Neural progenitor cell (in vitro differentiated cells): Measurements from ENCODE around the gene TET2. TPM values are rescaled to one million over a fixed set of nuclear protein-coding genes. Genes with fewer than 3 reads are reported as not detected.

Experiments
- DNase-seq: peaks from one replicate; pipeline ENCODE4 v3.0.0-alpha.2; 2016; ENCODE audit warnings: low spot score
- H2AFZ ChIP-seq: fragments of 200-600 bp; sonication (generic); replicated peaks from 2 replicates; pipeline ENCODE4 v1.6.1; 2016; ENCODE audit warnings: antibody characterized with exemption
- H3F3A ChIP-seq: fragments of 200-600 bp; sonication (generic); 2 replicates; pipeline ENCODE4 v1.6.1; 2016; ENCODE audit warnings: antibody characterized with exemption, low read depth
- H3K27ac ChIP-seq: fragments of 200-600 bp; sonication (generic); 2 replicates; pipeline ENCODE4 v1.5.1; 2016; ENCODE audit warnings: mild to moderate bottlenecking
- H3K27me3 ChIP-seq: fragments of 200-600 bp; sonication (generic); 2 replicates; pipeline ENCODE4 v1.6.1; 2016; ENCODE audit warnings: mild to moderate bottlenecking, moderate library complexity
- H3K36me3 ChIP-seq: fragments of 200-600 bp; sonication (generic); 2 replicates; pipeline ENCODE4 v1.5.1; 2016
- H3K4me1 ChIP-seq: fragments of 200-600 bp; sonication (generic); 2 replicates; pipeline ENCODE4 v1.6.1; 2016; ENCODE audit warnings: mixed run types
- H3K4me2 ChIP-seq: fragments of 200-600 bp; sonication (generic); 2 replicates; pipeline ENCODE4 v1.6.1; 2016
- H3K4me3 ChIP-seq: fragments of 200-600 bp; sonication (generic); 2 replicates; pipeline ENCODE4 v1.5.1; 2016
- H3K79me2 ChIP-seq: fragments of 200-600 bp; sonication (generic); 2 replicates; pipeline ENCODE4 v1.6.1; 2016; ENCODE audit warnings: low read depth
- H3K9ac ChIP-seq: fragments of 200-600 bp; sonication (generic); 2 replicates; pipeline ENCODE4 v1.6.1; 2016
- H3K9me3 ChIP-seq: fragments of 200-600 bp; sonication (generic); 2 replicates; pipeline ENCODE4 v1.5.1; 2016; ENCODE audit warnings: low read depth
- H4K20me1 ChIP-seq: fragments of 200-600 bp; sonication (generic); 2 replicates; pipeline ENCODE4 v1.6.1; 2016; ENCODE audit warnings: low read depth
- H3K27ac Mint-ChIP-seq: 3 replicates; pipeline ENCODE4 v1.8.0; 2021; ENCODE audit warnings: mixed read lengths
- H3K27me3 Mint-ChIP-seq: 2 replicates; pipeline ENCODE4 v1.8.0; 2022; ENCODE audit warnings: low read depth, mild to moderate bottlenecking, inconsistent platforms, moderate library complexity, mixed read lengths; ENCODE audit not compliant: insufficient read depth
- H3K36me3 Mint-ChIP-seq: 3 replicates; pipeline ENCODE4 v1.8.0; 2021; ENCODE audit warnings: mixed read lengths
- H3K4me1 Mint-ChIP-seq: 3 replicates; pipeline ENCODE4 v1.8.0; 2021; ENCODE audit warnings: mixed read lengths
- H3K4me3 Mint-ChIP-seq: 3 replicates; pipeline ENCODE4 v1.8.0; 2021; ENCODE audit warnings: mild to moderate bottlenecking, moderate library complexity, mixed read lengths
- H3K9me3 Mint-ChIP-seq: 3 replicates; pipeline ENCODE4 v1.8.0; 2020; ENCODE audit warnings: mixed read lengths
- EZH2 ChIP-seq: fragments of 200-600 bp; sonication (generic); IDR thresholded peaks from 2 replicates; pipeline ENCODE4 v1.6.1; 2017; ENCODE audit warnings: antibody characterized with exemption, mild to moderate bottlenecking, moderate library complexity
- EZH2phosphoT487 ChIP-seq: fragments of 200-600 bp; sonication (generic); IDR thresholded peaks from 2 replicates; pipeline ENCODE4 v1.6.1; 2017; ENCODE audit warnings: antibody characterized with exemption
- total RNA-seq: library from RNA; depleted of rRNA; stranded (reverse); fragments of >200 nt; gene quantifications from 2 replicates; pipeline ENCODE4 v1.2.3, GENCODE V29; 2015; ENCODE audit warnings: low replicate concordance
- TF ChIP-seq, protein P1 (sequence below): fragments of 200-600 bp; sonication (generic); IDR thresholded peaks from 2 replicates; pipeline ENCODE4 v1.5.1; 2017; ENCODE audit warnings: antibody characterized with exemption, mild to moderate bottlenecking

Gene TET2
- total RNA-seq, 1 donor from 2014 or later = 17.0 TPM

GRCh38 chr4:105257817-105258495 lies 111.3 kb downstream of the TET2 start:
- H3K36me3 ChIP-seq = no peaks in the 10 kb centered on the region
- Mint-ChIP-seq H3K4me1 (no peaks in the 10 kb centered on the region), H3K27ac (no peak overlapping the region), H3K9me3 (peaks cover 13% of the 10 kb centered on the region), H3K4me3 (no peak overlapping the region), H3K27me3 (no peaks in the 10 kb centered on the region), H3K36me3 (peaks cover 20% of the 10 kb centered on the region)
- H3K4me2 ChIP-seq = no peak overlapping the region
- H3F3A ChIP-seq = no peaks in the 10 kb centered on the region
- no peaks in the 10 kb centered on the region for H4K20me1 ChIP-seq
- H3K79me2 ChIP-seq = no peaks in the 10 kb centered on the region
- H3K9ac ChIP-seq = no peak overlapping the region
- no peaks in the 10 kb centered on the region for H3K4me1 ChIP-seq
- no peak for TF ChIP-seq EZH2phosphoT487
- TF ChIP-seq, protein P1, sequence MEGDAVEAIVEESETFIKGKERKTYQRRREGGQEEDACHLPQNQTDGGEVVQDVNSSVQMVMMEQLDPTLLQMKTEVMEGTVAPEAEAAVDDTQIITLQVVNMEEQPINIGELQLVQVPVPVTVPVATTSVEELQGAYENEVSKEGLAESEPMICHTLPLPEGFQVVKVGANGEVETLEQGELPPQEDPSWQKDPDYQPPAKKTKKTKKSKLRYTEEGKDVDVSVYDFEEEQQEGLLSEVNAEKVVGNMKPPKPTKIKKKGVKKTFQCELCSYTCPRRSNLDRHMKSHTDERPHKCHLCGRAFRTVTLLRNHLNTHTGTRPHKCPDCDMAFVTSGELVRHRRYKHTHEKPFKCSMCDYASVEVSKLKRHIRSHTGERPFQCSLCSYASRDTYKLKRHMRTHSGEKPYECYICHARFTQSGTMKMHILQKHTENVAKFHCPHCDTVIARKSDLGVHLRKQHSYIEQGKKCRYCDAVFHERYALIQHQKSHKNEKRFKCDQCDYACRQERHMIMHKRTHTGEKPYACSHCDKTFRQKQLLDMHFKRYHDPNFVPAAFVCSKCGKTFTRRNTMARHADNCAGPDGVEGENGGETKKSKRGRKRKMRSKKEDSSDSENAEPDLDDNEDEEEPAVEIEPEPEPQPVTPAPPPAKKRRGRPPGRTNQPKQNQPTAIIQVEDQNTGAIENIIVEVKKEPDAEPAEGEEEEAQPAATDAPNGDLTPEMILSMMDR = no peak
- H2AFZ ChIP-seq = no peak overlapping the region
- no peak overlapping the region for H3K27ac ChIP-seq
- H3K4me3 ChIP-seq = no peak overlapping the region
- no peaks in the 10 kb centered on the region for H3K27me3 ChIP-seq
- H3K9me3 ChIP-seq = no peaks in the 10 kb centered on the region
- no peak for DNase-seq

DNA sequence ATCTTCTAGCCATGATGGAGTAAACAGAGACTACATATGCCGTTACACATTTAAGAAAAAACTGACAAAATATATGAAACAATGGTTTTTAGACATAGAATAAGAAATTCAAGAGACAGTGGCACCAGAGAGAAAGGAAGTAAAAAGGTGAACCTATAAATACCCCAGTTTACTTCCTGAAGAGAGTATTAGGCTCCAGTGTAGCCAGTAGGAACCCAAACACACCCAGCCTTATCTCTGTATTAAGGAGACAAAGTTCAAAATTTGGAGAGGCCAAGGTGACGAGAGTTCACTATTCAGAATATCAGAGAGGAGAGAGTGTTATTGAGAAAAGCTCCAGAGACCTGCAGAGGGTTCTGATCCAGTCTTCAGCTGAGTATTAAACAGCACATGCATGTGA lies 119.0 kb downstream of the TET2 start:
- Histone ChIP-seq H3K27ac (no peak overlapping the region), H3K27me3 (no peaks in the 10 kb centered on the region), H3K79me2 (no peaks in the 10 kb centered on the region), H3K4me1 (peaks cover 5% of the 10 kb centered on the region), H3K9me3 (no peaks in the 10 kb centered on the region), H3K36me3 (no peaks in the 10 kb centered on the region), H3K4me2 (no peak overlapping the region), H2AFZ (no peak overlapping the region), H3F3A (no peaks in the 10 kb centered on the region), H4K20me1 (no peaks in the 10 kb centered on the region), H3K9ac (no peak overlapping the region), H3K4me3 (no peak overlapping the region)
- no peak overlapping the region for H3K27ac Mint-ChIP-seq
- peaks cover 21% of the 10 kb centered on the region for H3K36me3 Mint-ChIP-seq
- no peaks in the 10 kb centered on the region for H3K9me3 Mint-ChIP-seq
- DNase-seq = no peak
- H3K27me3 Mint-ChIP-seq = no peaks in the 10 kb centered on the region
- no peak for TF ChIP-seq EZH2
- TF ChIP-seq EZH2phosphoT487 = no peak
- TF ChIP-seq, protein P1 = no peak
- H3K4me3 Mint-ChIP-seq = no peak overlapping the region
- no peaks in the 10 kb centered on the region for H3K4me1 Mint-ChIP-seq

GRCh38 chr4:105267280-105267679 lies 120.6 kb downstream of the TET2 start:
- Mint-ChIP-seq H3K9me3 (no peaks in the 10 kb centered on the region), H3K27me3 (no peaks in the 10 kb centered on the region), H3K4me3 (no peak overlapping the region), H3K36me3 (peaks cover 30% of the 10 kb centered on the region), H3K4me1 (no peaks in the 10 kb centered on the region), H3K27ac (no peak overlapping the region)
- H3K27me3 ChIP-seq = no peaks in the 10 kb centered on the region
- H2AFZ ChIP-seq = no peak overlapping the region
- DNase-seq = no peak
- H3K27ac ChIP-seq = no peak overlapping the region
- no peak overlapping the region for H3K4me2 ChIP-seq
- no peaks in the 10 kb centered on the region for H4K20me1 ChIP-seq
- no peaks in the 10 kb centered on the region for H3F3A ChIP-seq
- H3K4me1 ChIP-seq = peaks cover 5% of the 10 kb centered on the region
- H3K9ac ChIP-seq = no peak overlapping the region
- no peaks in the 10 kb centered on the region for H3K36me3 ChIP-seq
- no peaks in the 10 kb centered on the region for H3K79me2 ChIP-seq
- TF ChIP-seq EZH2phosphoT487 (no peak), EZH2 (no peak)
- TF ChIP-seq, protein P1 = no peak
- H3K9me3 ChIP-seq = no peaks in the 10 kb centered on the region
- H3K4me3 ChIP-seq = no peak overlapping the region
